Islet precursor cell (in vitro differentiated cells): ENCODE data around the gene IL12A.

Source experiments
- DNase-seq: peaks from one replicate; pipeline ENCODE4 v3.0.0-alpha.2; 2018

The IL12A gene

GRCh38 chr3:159988617-159989271 lies at the start of gene IL12A:
Gene IL12A (plus strand): TSS chr3:159988835.
- DNase-seq = peak; percentile 84

- DNase-seq = peak; percentile 73
Observed at GRCh38 chr3:159941038-159942000, 47.3 kb upstream of the IL12A start.

- no peak for DNase-seq
Observed at GRCh38 chr3:159944781-159945180, 43.9 kb upstream of the IL12A start.

GRCh38 chr3:159945930-159946329 lies 42.7 kb upstream of the IL12A start:
- no peak for DNase-seq

GRCh38 chr3:159947220-159947619 lies 41.4 kb upstream of the IL12A start:
- DNase-seq = no peak

GRCh38 chr3:159948429-159949144 lies 40.0 kb upstream of the IL12A start:
- no peak for DNase-seq

GRCh38 chr3:159950156-159950898 lies 38.3 kb upstream of the IL12A start:
- no peak for DNase-seq

GRCh38 chr3:159951540-159951939 lies 37.1 kb upstream of the IL12A start:
- no peak for DNase-seq

- DNase-seq = no peak
Observed at GRCh38 chr3:159953325-159954085, 35.1 kb upstream of the IL12A start.

GRCh38 chr3:159960188-159961148 lies 28.2 kb upstream of the IL12A start:
- no peak for DNase-seq

- DNase-seq = no peak
Observed at GRCh38 chr3:159964166-159964973, 24.3 kb upstream of the IL12A start.

GRCh38 chr3:159971311-159971710 lies 17.3 kb upstream of the IL12A start:
- DNase-seq = no peak

- no peak for DNase-seq
Observed at GRCh38 chr3:159977295-159977694, 11.3 kb upstream of the IL12A start.

GRCh38 chr3:159978353-159978752 lies 10.3 kb upstream of the IL12A start:
- DNase-seq = no peak

GRCh38 chr3:159978918-159979703 lies 9.5 kb upstream of the IL12A start:
- no peak for DNase-seq

GRCh38 chr3:159982442-159982974 lies 6.1 kb upstream of the IL12A start:
- DNase-seq = no peak

GRCh38 chr3:159987291-159987711 lies 1.3 kb upstream of the IL12A start:
- DNase-seq = no peak
